Adrenal gland (tissue), 5 donors: ENCODE data around the gene KCNK18.

ENCODE experiments used
- POLR2A ChIP-seq, 2 donors: fragments of 450-650 bp; IDR thresholded peaks; one replicate each; pipeline ENCODE4 v1.6.1; 2017; ENCODE audit warnings: antibody characterized with exemption in 2 of 2, mild to moderate bottlenecking in 2 of 2, moderate library complexity in 1 of 2
- TF ChIP-seq, protein P1 (sequence below), 6 experiments: fragments of 450-650 bp in 4 of 6; fragments of 200-600 bp in 2 of 6; sonication (generic) in 1 of 6; IDR thresholded peaks; 1 replicate in 5 of 6; 2 replicates in 1 of 6; pipeline versions ENCODE4 v1.5.1 to v1.8.0; 2016 to 2021; ENCODE audit warnings: antibody characterized with exemption in 6 of 6, mild to moderate bottlenecking in 2 of 6, moderate library complexity in 1 of 6
- donor health status: DM: no; HTN: no; CAD: no.

DNA sequence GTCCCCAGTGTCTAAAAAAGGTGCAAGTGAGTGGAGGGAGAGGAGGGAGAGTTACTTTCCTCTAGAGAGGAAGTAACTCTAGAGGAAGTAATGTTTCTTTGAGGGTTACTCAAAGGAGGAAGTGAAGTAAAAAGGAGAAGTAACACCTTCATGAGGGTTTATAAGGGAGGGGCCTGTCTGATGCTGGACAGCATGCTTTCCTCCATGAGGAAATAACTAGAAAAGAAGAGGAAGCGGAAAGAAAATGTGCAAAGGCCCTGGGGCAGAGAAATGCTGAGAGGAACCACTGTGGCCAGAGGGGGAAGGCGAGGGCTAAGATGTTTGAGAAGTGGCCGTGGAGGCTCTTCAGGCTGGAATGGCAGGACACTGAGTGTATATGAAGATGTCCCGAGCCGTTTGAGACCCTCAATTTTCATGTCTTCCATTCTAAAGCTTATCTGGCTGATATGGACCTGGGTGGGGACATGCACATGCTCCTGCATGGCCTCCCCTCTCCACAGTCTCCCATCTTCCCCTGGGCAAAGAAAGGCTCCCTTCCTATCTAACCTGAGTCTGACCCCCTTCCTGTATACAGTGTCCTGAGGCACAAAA, 40.2 kb downstream of the KCNK18 start:
- TF ChIP-seq, protein P1, sequence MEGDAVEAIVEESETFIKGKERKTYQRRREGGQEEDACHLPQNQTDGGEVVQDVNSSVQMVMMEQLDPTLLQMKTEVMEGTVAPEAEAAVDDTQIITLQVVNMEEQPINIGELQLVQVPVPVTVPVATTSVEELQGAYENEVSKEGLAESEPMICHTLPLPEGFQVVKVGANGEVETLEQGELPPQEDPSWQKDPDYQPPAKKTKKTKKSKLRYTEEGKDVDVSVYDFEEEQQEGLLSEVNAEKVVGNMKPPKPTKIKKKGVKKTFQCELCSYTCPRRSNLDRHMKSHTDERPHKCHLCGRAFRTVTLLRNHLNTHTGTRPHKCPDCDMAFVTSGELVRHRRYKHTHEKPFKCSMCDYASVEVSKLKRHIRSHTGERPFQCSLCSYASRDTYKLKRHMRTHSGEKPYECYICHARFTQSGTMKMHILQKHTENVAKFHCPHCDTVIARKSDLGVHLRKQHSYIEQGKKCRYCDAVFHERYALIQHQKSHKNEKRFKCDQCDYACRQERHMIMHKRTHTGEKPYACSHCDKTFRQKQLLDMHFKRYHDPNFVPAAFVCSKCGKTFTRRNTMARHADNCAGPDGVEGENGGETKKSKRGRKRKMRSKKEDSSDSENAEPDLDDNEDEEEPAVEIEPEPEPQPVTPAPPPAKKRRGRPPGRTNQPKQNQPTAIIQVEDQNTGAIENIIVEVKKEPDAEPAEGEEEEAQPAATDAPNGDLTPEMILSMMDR (IDR thresholded peaks at IDR 0.05) = no peak
- no peak for TF ChIP-seq POLR2A (IDR thresholded peaks at IDR 0.05)
